ENCODE data around the gene ZNF398. TPM values are rescaled to one million over a fixed set of nuclear protein-coding genes. Genes with fewer than 3 reads are reported as not detected.

ZNF398 gene
- total RNA-seq, 1 donor = 18.6 TPM

GRCh38 chr7:149196151-149196704, 49.0 kb downstream of the ZNF398 start:
- TF ChIP-seq CTCF (IDR thresholded peaks at IDR 0.05; ENCODE audit: insufficient read depth, low read depth, low read length) = no peak
- no peak for DNase-seq (ENCODE audit: low read depth)

GRCh38 chr7:149196705-149197171, 49.5 kb downstream of the ZNF398 start:
- peak overlapping the region; percentile 90 for H3K4me3 ChIP-seq (ENCODE audit: low read depth, low read length)
- no peak for DNase-seq (ENCODE audit: low read depth)
- TF ChIP-seq CTCF (IDR thresholded peaks at IDR 0.05; ENCODE audit: insufficient read depth, low read depth, low read length) = no peak

More at GRCh38 chr7:149196151-149196704, 49.0 kb downstream of the ZNF398 start:
- H3K4me3 ChIP-seq (ENCODE audit: low read depth, low read length) = peak overlapping the region; percentile 90

GRCh38 chr7:149197675-149198074, 50.4 kb downstream of the ZNF398 start:
- DNase-seq (ENCODE audit: low read depth) = no peak
- TF ChIP-seq CTCF (IDR thresholded peaks at IDR 0.05; ENCODE audit: insufficient read depth, low read depth, low read length) = no peak
- H3K4me3 ChIP-seq (ENCODE audit: low read depth, low read length) = no peak overlapping the region

- TF ChIP-seq CTCF (IDR thresholded peaks at IDR 0.05; ENCODE audit: insufficient read depth, low read depth, low read length) = no peak
- H3K4me3 ChIP-seq (ENCODE audit: low read depth, low read length) = no peak overlapping the region
- no peak for DNase-seq (ENCODE audit: low read depth)
These were observed 51.0 kb downstream of the ZNF398 start for GRCh38 chr7:149198161-149198816.

- no peak overlapping the region for H3K4me3 ChIP-seq (ENCODE audit: low read depth, low read length)
- no peak for TF ChIP-seq CTCF (IDR thresholded peaks at IDR 0.05; ENCODE audit: insufficient read depth, low read depth, low read length)
- DNase-seq (ENCODE audit: low read depth) = no peak
These were observed 52.2 kb downstream of the ZNF398 start for GRCh38 chr7:149199234-149199995.

GRCh38 chr7:149202831-149203231, 55.6 kb downstream of the ZNF398 start:
- no peak overlapping the region for H3K4me3 ChIP-seq (ENCODE audit: low read depth, low read length)
- DNase-seq (ENCODE audit: low read depth) = peak; percentile 29
- no peak for TF ChIP-seq CTCF (IDR thresholded peaks at IDR 0.05; ENCODE audit: insufficient read depth, low read depth, low read length)

Measured in fibroblast of villous mesenchyme (primary cell).